ENCODE results near the gene HHAT. TPM values are rescaled to one million over a fixed set of nuclear protein-coding genes. Genes with fewer than 3 reads are reported as not detected.
A peak's percentile ranks its signal among the peaks of the same experiment; 100 is the strongest.

The HHAT gene
- polyA plus RNA-seq, 1 donor (not counting 4 experiments of a cell fraction or from before 2014, with no cell fraction given) = 3.8 TPM

DNA sequence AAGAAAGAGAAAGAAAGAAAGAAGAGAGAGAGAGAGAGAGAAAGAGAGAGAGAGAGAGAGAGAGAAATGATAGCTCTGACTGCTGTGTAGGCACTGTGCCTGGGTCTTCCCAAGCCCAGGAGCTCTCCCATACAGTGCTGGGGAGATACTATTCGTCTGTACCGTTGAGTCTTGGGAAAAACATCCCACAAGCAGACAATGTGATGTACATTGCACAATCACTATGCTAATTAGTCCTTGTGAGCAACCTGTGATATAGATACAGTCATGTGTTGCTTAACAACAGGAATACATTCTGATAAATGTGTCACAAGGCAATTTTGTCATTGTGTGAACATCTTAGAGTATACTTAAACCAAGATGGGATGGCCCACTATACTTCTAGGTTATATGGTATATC, 381.0 kb downstream of the HHAT start:
- no peak overlapping the region for H2AFZ ChIP-seq (ENCODE audit: control insufficient read depth, low read length)
- DNase-seq (ENCODE audit: low read depth, low spot score) = no peak

DNA sequence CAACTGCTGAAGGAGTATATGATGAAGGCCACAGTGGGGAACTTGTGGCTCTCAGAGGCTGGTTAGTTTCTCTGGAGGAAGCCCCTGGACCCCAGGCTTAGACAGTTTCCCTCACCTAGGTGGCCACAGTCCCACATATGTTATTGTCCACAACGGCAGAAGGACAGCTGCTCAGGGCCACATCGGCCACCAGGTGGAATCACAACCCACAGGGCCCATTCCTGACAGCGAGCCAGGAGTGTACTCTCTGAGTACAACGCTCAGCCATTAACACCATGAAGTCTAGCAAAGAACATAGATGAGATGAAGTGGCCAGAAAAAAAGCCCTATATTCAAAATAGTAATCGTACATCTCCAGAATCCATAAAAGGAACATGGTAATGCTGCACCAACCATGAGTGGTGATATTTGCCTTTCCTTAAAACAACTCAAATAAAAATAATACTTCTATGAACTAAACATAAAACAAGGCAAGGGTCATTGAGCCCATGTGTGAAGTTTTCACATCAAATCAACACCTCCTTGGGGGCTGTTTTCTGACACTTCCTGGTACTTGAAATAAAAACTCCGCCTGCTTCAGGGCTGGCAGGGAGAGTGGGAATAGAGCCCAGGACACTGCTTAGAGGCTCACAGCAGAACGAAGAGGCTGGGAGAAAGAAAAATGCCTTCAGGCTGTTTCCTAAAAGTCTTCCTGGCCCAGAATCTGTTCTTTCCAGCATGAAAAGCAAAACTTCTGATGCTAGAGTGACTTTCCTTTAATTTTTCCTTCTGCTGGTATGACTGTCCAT, 383.3 kb downstream of the HHAT start:
- Histone ChIP-seq H3K9ac (ENCODE audit: control insufficient read depth, extremely low read depth, insufficient read depth, low read length) (no peak overlapping the region), H3K9me3 (ENCODE audit: control insufficient read depth, low read depth, low read length) (no peaks in the 10 kb centered on the region), H3K9me1 (ENCODE audit: control insufficient read depth, extremely low read depth, insufficient read depth, low read length) (no peaks in the 10 kb centered on the region), H3K4me1 (ENCODE audit: control insufficient read depth, extremely low read depth, insufficient read depth, low read length) (no peaks in the 10 kb centered on the region), H3K27me3 (ENCODE audit: control insufficient read depth, extremely low read depth, insufficient read depth, low read length) (no peaks in the 10 kb centered on the region), H3K4me3 (ENCODE audit: control insufficient read depth in 2 of 3, extremely low read depth in 1 of 3, insufficient read depth in 2 of 3, low read depth in 1 of 3, low read length in 3 of 3) (no peak overlapping the region), H3K36me3 (ENCODE audit: control insufficient read depth in 2 of 2, extremely low read depth in 1 of 2, insufficient read depth in 2 of 2, low read length in 2 of 2) (no peaks in the 10 kb centered on the region), H3K4me2 (ENCODE audit: control insufficient read depth, extremely low read depth, insufficient read depth, low read depth, low read length) (no peak overlapping the region), H3K79me2 (ENCODE audit: control insufficient read depth, insufficient read depth, low read length) (no peaks in the 10 kb centered on the region), H2AFZ (ENCODE audit: control insufficient read depth, low read length) (no peak overlapping the region), H4K20me1 (ENCODE audit: control insufficient read depth, extremely low read depth, insufficient read depth, low read length) (no peaks in the 10 kb centered on the region), H3K27ac (ENCODE audit: control insufficient read depth, insufficient read depth, low read length) (no peak overlapping the region)
- DNase-seq (ENCODE audit: low read depth, low spot score) (no peak), FAIRE-seq (no peak)
- no peak for TF ChIP-seq EZH2 (IDR thresholded peaks at IDR 0.05; ENCODE audit: low read length)
- TF ChIP-seq, protein P1, sequence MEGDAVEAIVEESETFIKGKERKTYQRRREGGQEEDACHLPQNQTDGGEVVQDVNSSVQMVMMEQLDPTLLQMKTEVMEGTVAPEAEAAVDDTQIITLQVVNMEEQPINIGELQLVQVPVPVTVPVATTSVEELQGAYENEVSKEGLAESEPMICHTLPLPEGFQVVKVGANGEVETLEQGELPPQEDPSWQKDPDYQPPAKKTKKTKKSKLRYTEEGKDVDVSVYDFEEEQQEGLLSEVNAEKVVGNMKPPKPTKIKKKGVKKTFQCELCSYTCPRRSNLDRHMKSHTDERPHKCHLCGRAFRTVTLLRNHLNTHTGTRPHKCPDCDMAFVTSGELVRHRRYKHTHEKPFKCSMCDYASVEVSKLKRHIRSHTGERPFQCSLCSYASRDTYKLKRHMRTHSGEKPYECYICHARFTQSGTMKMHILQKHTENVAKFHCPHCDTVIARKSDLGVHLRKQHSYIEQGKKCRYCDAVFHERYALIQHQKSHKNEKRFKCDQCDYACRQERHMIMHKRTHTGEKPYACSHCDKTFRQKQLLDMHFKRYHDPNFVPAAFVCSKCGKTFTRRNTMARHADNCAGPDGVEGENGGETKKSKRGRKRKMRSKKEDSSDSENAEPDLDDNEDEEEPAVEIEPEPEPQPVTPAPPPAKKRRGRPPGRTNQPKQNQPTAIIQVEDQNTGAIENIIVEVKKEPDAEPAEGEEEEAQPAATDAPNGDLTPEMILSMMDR (optimal IDR thresholded peaks at IDR 0.05 in 1 of 3, IDR thresholded peaks at IDR 0.05 in 1 of 3, conservative IDR thresholded peaks at IDR 0.05 in 1 of 3; ENCODE audit: extremely low read depth in 1 of 3, insufficient read depth in 2 of 3, low read length in 3 of 3) = peak in 1 of 3 experiments; percentile 10
- dilution Hi-C loops (cut with MboI; ENCODE audit: extremely low pct_ligation_motif_present, low sequenced_read_pairs) = no loop called here

More for the DNA sequence above, 381.0 kb downstream of the HHAT start:
- no peak overlapping the region for H3K27ac ChIP-seq (ENCODE audit: control insufficient read depth, insufficient read depth, low read length)
- dilution Hi-C loops (cut with MboI; ENCODE audit: extremely low pct_ligation_motif_present, low sequenced_read_pairs) = no loop called here
- no peak for FAIRE-seq
- H3K27me3 ChIP-seq (ENCODE audit: control insufficient read depth, extremely low read depth, insufficient read depth, low read length) = no peaks in the 10 kb centered on the region
- H3K4me1 ChIP-seq (ENCODE audit: control insufficient read depth, extremely low read depth, insufficient read depth, low read length) = no peaks in the 10 kb centered on the region
- no peak overlapping the region for H3K9ac ChIP-seq (ENCODE audit: control insufficient read depth, extremely low read depth, insufficient read depth, low read length)
- H3K4me3 ChIP-seq (ENCODE audit: control insufficient read depth in 2 of 3, extremely low read depth in 1 of 3, insufficient read depth in 2 of 3, low read depth in 1 of 3, low read length in 3 of 3) = no peak overlapping the region
- H3K9me3 ChIP-seq (ENCODE audit: control insufficient read depth, low read depth, low read length) = no peaks in the 10 kb centered on the region
- H4K20me1 ChIP-seq (ENCODE audit: control insufficient read depth, extremely low read depth, insufficient read depth, low read length) = no peaks in the 10 kb centered on the region
- H3K4me2 ChIP-seq (ENCODE audit: control insufficient read depth, extremely low read depth, insufficient read depth, low read depth, low read length) = no peak overlapping the region
- no peaks in the 10 kb centered on the region for H3K36me3 ChIP-seq (ENCODE audit: control insufficient read depth in 2 of 2, extremely low read depth in 1 of 2, insufficient read depth in 2 of 2, low read length in 2 of 2)
- TF ChIP-seq, protein P1 (optimal IDR thresholded peaks at IDR 0.05 in 1 of 3, IDR thresholded peaks at IDR 0.05 in 1 of 3, conservative IDR thresholded peaks at IDR 0.05 in 1 of 3; ENCODE audit: extremely low read depth in 1 of 3, insufficient read depth in 2 of 3, low read length in 3 of 3) = no peak
- TF ChIP-seq EZH2 (IDR thresholded peaks at IDR 0.05; ENCODE audit: low read length) = no peak
- no peaks in the 10 kb centered on the region for H3K79me2 ChIP-seq (ENCODE audit: control insufficient read depth, insufficient read depth, low read length)
- H3K9me1 ChIP-seq (ENCODE audit: control insufficient read depth, extremely low read depth, insufficient read depth, low read length) = no peaks in the 10 kb centered on the region
